ENCODE results near the gene TNNI3K.

DNA sequence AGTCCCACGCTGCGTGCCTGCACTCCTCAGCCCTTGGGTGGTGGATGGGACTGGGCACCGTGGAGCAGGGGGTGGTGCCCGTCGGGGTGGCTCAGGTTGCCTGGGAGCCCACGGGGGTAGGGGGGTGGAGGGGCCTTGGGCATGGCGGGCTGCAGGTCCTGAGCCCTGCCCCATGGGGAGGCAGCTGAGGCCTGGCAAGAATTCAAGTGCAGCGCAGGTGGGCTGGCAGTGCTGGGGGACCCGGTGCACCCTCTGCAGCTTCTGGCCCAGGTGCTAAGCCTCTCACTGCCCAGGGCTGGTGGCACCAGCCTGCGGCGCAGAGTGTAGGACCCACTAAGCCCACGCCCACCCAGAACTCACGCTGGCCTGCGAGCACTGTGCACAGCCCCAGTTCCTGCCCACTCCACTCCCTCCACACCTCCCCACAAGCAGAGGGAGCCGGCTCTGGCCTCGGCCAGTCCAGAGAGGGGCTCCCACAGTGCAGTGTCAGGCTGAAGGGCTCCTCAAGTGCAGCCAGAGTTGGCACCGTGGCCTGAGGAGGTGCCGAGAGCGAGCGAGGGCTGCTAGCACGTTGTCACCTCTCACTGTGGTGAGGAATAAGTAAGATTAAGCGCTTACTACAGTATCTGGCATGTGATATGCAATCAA, 12.8 kb downstream of the TNNI3K start:
- TF ChIP-seq, protein P1, sequence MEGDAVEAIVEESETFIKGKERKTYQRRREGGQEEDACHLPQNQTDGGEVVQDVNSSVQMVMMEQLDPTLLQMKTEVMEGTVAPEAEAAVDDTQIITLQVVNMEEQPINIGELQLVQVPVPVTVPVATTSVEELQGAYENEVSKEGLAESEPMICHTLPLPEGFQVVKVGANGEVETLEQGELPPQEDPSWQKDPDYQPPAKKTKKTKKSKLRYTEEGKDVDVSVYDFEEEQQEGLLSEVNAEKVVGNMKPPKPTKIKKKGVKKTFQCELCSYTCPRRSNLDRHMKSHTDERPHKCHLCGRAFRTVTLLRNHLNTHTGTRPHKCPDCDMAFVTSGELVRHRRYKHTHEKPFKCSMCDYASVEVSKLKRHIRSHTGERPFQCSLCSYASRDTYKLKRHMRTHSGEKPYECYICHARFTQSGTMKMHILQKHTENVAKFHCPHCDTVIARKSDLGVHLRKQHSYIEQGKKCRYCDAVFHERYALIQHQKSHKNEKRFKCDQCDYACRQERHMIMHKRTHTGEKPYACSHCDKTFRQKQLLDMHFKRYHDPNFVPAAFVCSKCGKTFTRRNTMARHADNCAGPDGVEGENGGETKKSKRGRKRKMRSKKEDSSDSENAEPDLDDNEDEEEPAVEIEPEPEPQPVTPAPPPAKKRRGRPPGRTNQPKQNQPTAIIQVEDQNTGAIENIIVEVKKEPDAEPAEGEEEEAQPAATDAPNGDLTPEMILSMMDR (IDR thresholded peaks at IDR 0.05; ENCODE audit: low read length) = no peak
- TF ChIP-seq EZH2phosphoT487 (IDR thresholded peaks at IDR 0.05; ENCODE audit: low read length) = no peak
